Loucy (cell line): Measurements from ENCODE around the gene SURF6.

Source experiments
- H2AFZ ChIP-seq: fragments of 200-600 bp; sonication (generic); 2 replicates; pipeline ENCODE4 v1.6.0; 2016; ENCODE audit warnings: antibody characterized with exemption, mild to moderate bottlenecking, low read length, moderate library complexity
- H3F3A ChIP-seq: fragments of 200-600 bp; 2 replicates; pipeline ENCODE4 v1.6.0; 2016; ENCODE audit warnings: antibody characterized with exemption, low read depth, mild to moderate bottlenecking
- H3K27me3 ChIP-seq: fragments of 200-600 bp; sonication (generic); 2 replicates; pipeline ENCODE4 v1.6.1; 2014; ENCODE audit warnings: low read length, mild to moderate bottlenecking; ENCODE audit not compliant: insufficient read depth, poor library complexity, severe bottlenecking
- H3K36me3 ChIP-seq: fragments of 200-600 bp; sonication (generic); 2 replicates; pipeline ENCODE4 v1.6.1; 2016; ENCODE audit warnings: low read length; ENCODE audit not compliant: insufficient read depth
- H3K4me1 ChIP-seq: fragments of 200-600 bp; sonication (generic); 2 replicates; pipeline ENCODE4 v1.5.1; 2014; ENCODE audit warnings: low read length, mild to moderate bottlenecking; ENCODE audit not compliant: insufficient read depth, poor library complexity, severe bottlenecking
- H3K4me2 ChIP-seq: fragments of 200-600 bp; sonication (generic); 2 replicates; pipeline ENCODE4 v1.6.0; 2014; ENCODE audit warnings: antibody characterized with exemption, low read length, low read depth, mild to moderate bottlenecking; ENCODE audit not compliant: poor library complexity, severe bottlenecking
- H3K4me3 ChIP-seq: fragments of 200-600 bp; sonication (generic); 2 replicates; pipeline ENCODE4 v1.5.1; 2014; ENCODE audit warnings: low read length, mild to moderate bottlenecking, mixed read lengths; ENCODE audit not compliant: poor library complexity, severe bottlenecking
- H3K79me2 ChIP-seq: fragments of 200-600 bp; sonication (generic); 2 replicates; pipeline ENCODE4 v1.6.1; 2014; ENCODE audit warnings: low read length; ENCODE audit not compliant: insufficient read depth
- H3K9ac ChIP-seq: fragments of 200-600 bp; sonication (generic); 2 replicates; pipeline ENCODE4 v1.6.0; 2014; ENCODE audit warnings: mild to moderate bottlenecking, low read depth, low read length, moderate library complexity; ENCODE audit not compliant: poor library complexity, severe bottlenecking
- H3K9me2 ChIP-seq: fragments of 200-600 bp; sonication (generic); replicated peaks from 2 replicates; pipeline ENCODE4 v1.6.1; 2016; ENCODE audit warnings: low read depth, low read length, mixed read lengths
- H3K9me3 ChIP-seq: fragments of 200-600 bp; sonication (generic); 2 replicates; pipeline ENCODE4 v1.6.1; 2014; ENCODE audit warnings: mild to moderate bottlenecking, antibody characterized with exemption, low read length, low read depth; ENCODE audit not compliant: insufficient read depth
- H4K20me1 ChIP-seq: fragments of 200-600 bp; sonication (generic); 2 replicates; pipeline ENCODE4 v1.6.0; 2014; ENCODE audit warnings: antibody characterized with exemption, low read length, mild to moderate bottlenecking; ENCODE audit not compliant: insufficient read depth, poor library complexity, severe bottlenecking
- EZH2phosphoT487 ChIP-seq: fragments of 200-600 bp; IDR thresholded peaks from 2 replicates; pipeline ENCODE4 v1.6.1; 2018; ENCODE audit warnings: antibody characterized with exemption, mild to moderate bottlenecking, moderate library complexity, borderline replicate concordance
- TF ChIP-seq, protein P1 (sequence below): fragments of 200-600 bp; sonication (generic); conservative IDR thresholded peaks from 2 replicates; pipeline ENCODE4 v1.5.1; 2014; ENCODE audit warnings: mild to moderate bottlenecking, antibody characterized with exemption, low read length

The SURF6 gene

DNA sequence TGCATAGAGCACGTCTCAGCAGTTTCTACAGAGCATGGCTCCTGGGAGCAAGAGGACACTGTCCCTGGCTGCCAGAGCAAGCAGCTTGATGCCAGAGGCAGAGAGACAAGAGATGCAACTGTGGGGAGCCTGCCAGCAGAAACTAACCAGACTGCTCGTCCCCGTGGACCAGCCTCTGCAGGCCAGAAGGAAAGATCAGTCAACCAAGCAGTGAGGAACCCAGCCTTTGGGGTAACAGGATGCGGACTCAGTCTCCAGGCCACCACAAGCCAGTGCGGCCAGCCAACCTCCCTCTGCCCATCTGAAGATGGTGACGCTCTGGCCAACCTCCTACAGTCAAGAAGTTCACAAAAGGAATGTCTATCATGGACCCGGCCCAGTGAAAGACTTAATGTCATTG is 36.2 kb upstream of the SURF6 start:
- peak overlapping the region; percentile 74 for H3K4me3 ChIP-seq
- H3F3A ChIP-seq = peaks cover 16% of the 10 kb centered on the region
- H3K36me3 ChIP-seq = peaks cover 19% of the 10 kb centered on the region; the same call in 1 of the 2 replicates
- peak overlapping the region; percentile 96 for H3K4me2 ChIP-seq
- peak overlapping the region; percentile 66 for H3K9ac ChIP-seq
- H4K20me1 ChIP-seq = peaks cover 85% of the 10 kb centered on the region
- peaks cover 87% of the 10 kb centered on the region for H3K79me2 ChIP-seq
- H2AFZ ChIP-seq = no peak overlapping the region
- TF ChIP-seq EZH2phosphoT487 = no peak
- TF ChIP-seq, protein P1, sequence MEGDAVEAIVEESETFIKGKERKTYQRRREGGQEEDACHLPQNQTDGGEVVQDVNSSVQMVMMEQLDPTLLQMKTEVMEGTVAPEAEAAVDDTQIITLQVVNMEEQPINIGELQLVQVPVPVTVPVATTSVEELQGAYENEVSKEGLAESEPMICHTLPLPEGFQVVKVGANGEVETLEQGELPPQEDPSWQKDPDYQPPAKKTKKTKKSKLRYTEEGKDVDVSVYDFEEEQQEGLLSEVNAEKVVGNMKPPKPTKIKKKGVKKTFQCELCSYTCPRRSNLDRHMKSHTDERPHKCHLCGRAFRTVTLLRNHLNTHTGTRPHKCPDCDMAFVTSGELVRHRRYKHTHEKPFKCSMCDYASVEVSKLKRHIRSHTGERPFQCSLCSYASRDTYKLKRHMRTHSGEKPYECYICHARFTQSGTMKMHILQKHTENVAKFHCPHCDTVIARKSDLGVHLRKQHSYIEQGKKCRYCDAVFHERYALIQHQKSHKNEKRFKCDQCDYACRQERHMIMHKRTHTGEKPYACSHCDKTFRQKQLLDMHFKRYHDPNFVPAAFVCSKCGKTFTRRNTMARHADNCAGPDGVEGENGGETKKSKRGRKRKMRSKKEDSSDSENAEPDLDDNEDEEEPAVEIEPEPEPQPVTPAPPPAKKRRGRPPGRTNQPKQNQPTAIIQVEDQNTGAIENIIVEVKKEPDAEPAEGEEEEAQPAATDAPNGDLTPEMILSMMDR = no peak
- H3K9me3 ChIP-seq = no peaks in the 10 kb centered on the region
- H3K4me1 ChIP-seq = peaks cover 69% of the 10 kb centered on the region
- no peaks in the 10 kb centered on the region for H3K9me2 ChIP-seq
- no peaks in the 10 kb centered on the region for H3K27me3 ChIP-seq

DNA sequence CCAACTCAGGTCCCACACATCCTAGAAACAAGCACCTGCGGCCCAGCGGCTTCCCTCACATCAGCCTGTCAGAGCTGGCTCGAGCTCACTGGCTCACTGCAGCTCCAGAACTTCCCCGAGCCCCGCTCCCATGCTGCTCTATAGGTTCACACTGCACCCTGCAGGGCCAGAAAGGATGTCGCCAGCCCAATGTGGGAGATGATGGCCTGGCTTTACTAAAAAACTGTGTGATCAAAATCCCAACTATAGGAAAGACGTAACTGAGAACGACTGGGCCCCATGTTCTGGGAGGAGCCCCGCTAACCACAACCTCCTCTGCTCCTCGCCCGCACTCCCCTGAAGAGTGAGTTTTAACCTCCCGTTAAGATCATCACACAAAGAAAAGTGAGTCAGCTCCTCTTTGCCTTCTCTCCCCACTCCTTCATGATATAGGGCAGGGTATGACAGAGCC is 35.3 kb upstream of the SURF6 start:
- TF ChIP-seq, protein P1 = peak; percentile 51; the same call in 1 of the 2 replicates
- no peak for TF ChIP-seq EZH2phosphoT487
- Histone ChIP-seq H2AFZ (no peak overlapping the region), H3K9me2 (no peaks in the 10 kb centered on the region), H3K79me2 (peaks cover 95% of the 10 kb centered on the region), H3K4me2 (peak overlapping the region; percentile 96), H3K9ac (peak overlapping the region; percentile 66), H3K4me1 (peaks cover 61% of the 10 kb centered on the region), H3K9me3 (no peaks in the 10 kb centered on the region), H4K20me1 (peaks cover 93% of the 10 kb centered on the region), H3F3A (peaks cover 16% of the 10 kb centered on the region), H3K27me3 (no peaks in the 10 kb centered on the region), H3K36me3 (peaks cover 28% of the 10 kb centered on the region; the same call in 1 of the 2 replicates), H3K4me3 (peak overlapping the region; percentile 74)

DNA sequence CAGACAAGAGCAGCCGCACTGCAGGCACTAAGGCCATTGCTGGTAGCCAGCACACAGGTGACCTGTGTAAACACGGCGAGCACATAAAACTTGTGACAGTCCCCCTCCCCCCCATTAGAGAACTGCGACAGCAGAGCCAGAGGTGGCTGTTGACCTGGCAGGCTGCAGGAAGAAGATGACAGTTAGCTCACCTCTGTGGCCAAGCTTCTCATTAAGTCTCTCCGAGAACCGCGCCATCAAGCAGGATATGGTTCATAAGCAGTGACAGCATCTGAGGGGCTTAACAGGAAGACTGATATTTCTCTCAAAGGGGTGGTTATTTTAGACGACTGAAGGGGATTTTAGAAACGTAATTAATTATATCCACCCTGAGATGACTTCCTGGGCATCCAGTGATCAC is 34.7 kb upstream of the SURF6 start:
- Histone ChIP-seq H3F3A (peaks cover 16% of the 10 kb centered on the region), H2AFZ (no peak overlapping the region), H3K36me3 (peaks cover 34% of the 10 kb centered on the region; the same call in 1 of the 2 replicates), H3K4me3 (peak overlapping the region; percentile 74), H3K27me3 (no peaks in the 10 kb centered on the region), H3K9me3 (no peaks in the 10 kb centered on the region), H4K20me1 (peaks cover 98% of the 10 kb centered on the region), H3K79me2 (peaks cover 100% of the 10 kb centered on the region), H3K4me2 (peak overlapping the region; percentile 96), H3K4me1 (peaks cover 60% of the 10 kb centered on the region), H3K9me2 (no peaks in the 10 kb centered on the region), H3K9ac (peak overlapping the region; percentile 66)
- TF ChIP-seq, protein P1 = no peak
- TF ChIP-seq EZH2phosphoT487 = no peak
